ENCODE results near the gene PAPSS2.

PAPSS2 gene

DNA sequence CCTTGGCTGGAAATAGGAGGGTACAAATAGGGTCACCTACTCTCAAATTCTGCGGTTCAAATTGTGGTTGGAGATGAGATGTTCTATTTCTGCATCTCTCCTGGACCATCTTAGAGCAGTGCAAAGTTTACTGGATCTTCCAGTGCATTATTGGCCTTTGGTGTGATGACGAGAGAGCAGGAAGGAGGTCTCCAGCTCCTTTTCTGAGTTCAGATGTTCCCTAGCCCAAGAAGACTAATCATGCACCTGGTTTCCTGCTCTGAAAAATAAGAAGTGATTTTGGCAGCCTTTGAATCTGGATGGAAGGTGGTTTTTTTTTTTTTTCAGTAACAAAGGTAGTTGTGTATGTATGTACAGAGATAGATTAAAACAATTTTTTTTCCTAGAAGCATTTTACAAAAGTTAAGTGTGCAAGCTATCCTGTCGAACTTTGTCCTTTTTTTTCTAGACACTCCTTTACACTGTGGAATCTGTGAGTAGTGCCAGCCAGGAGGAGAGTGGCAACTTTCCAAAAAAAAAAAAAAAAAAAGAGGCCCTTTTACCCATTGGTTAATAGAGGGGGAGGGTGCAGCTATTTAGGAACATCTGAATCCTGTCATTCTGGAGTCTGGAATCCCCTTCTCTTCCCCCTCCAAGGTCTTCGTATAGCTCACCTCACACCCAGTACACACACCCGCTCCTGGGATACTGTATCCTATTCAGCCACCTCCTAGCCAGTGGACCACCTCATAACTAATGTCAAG lies 26.3 kb downstream of the PAPSS2 start:
- H3K9me3 ChIP-seq (ENCODE audit: severe bottlenecking): no peaks in the 10 kb centered on the region
- H3K4me3 ChIP-seq (ENCODE audit: low read depth, low read length): no peak overlapping the region
- H3K27me3 ChIP-seq (ENCODE audit: insufficient read depth, low read depth, severe bottlenecking): no peaks in the 10 kb centered on the region
- DNase-seq: no peak
- TF ChIP-seq, protein P1, sequence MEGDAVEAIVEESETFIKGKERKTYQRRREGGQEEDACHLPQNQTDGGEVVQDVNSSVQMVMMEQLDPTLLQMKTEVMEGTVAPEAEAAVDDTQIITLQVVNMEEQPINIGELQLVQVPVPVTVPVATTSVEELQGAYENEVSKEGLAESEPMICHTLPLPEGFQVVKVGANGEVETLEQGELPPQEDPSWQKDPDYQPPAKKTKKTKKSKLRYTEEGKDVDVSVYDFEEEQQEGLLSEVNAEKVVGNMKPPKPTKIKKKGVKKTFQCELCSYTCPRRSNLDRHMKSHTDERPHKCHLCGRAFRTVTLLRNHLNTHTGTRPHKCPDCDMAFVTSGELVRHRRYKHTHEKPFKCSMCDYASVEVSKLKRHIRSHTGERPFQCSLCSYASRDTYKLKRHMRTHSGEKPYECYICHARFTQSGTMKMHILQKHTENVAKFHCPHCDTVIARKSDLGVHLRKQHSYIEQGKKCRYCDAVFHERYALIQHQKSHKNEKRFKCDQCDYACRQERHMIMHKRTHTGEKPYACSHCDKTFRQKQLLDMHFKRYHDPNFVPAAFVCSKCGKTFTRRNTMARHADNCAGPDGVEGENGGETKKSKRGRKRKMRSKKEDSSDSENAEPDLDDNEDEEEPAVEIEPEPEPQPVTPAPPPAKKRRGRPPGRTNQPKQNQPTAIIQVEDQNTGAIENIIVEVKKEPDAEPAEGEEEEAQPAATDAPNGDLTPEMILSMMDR (IDR thresholded peaks at IDR 0.05; ENCODE audit: low read depth, low read length): no peak
- no peaks in the 10 kb centered on the region for H3K36me3 ChIP-seq
- no peak overlapping the region for H3K27ac ChIP-seq

DNA sequence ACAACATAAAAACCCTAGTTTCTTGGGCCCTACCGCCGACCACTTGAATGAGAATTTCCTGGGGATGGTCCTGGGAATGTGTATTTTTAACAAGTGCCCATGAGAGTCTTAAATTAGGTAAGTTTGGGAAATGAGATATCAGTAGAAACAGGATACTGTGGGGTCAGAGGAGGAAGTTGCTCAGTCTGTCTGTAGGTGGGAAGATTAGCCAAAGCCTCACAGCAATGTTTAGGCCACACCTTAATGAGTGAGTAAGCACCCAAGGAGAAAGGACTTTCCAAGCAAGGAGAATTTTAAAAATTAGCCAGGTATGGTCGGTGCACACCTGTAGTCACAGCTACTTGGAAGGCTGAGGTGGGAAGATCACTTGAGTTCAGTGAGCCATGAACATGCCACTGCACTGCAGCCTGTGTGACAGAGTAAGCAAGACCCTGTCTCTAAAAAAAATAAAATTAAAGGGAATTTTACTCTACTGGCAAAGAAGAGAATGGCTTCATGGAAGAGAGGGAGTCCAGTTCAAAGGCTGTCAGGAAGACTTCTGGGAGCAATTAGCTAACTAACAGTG lies 31.9 kb downstream of the PAPSS2 start:
- no peaks in the 10 kb centered on the region for H3K36me3 ChIP-seq
- H3K4me3 ChIP-seq (ENCODE audit: low read depth, low read length): no peak overlapping the region
- no peaks in the 10 kb centered on the region for H3K9me3 ChIP-seq (ENCODE audit: severe bottlenecking)
- no peak for DNase-seq
- TF ChIP-seq, protein P1 (IDR thresholded peaks at IDR 0.05; ENCODE audit: low read depth, low read length): no peak
- no peak overlapping the region for H3K27ac ChIP-seq
- no peaks in the 10 kb centered on the region for H3K27me3 ChIP-seq (ENCODE audit: insufficient read depth, low read depth, severe bottlenecking)

DNA sequence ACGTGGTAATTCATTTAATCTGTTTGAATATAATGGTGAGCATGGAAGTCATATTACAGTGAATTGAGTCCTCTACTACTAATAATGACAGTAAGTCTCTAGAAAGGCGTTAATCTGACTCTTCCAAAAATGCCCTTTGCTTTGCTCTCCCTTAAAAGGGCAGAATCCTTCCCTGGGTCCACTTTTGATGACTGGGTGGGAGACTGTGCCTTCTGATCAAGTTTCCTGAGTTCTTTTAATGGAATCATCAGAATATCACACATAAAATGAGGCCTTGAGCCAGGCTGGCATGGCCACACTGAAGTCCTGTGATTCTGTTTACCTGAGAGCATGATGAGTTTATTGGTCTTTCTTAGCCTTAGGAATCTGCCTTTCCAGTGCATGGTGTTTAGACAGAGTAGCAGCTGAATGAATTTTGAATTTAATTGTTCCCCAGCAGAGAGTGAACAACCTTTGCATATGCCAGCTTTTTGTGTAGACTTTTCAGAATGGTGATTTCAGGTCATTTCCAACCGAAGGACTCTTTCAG lies 33.3 kb downstream of the PAPSS2 start:
- no peak overlapping the region for H3K4me3 ChIP-seq (ENCODE audit: low read depth, low read length)
- H3K36me3 ChIP-seq: no peaks in the 10 kb centered on the region
- no peak for DNase-seq
- TF ChIP-seq, protein P1 (IDR thresholded peaks at IDR 0.05; ENCODE audit: low read depth, low read length): no peak
- no peaks in the 10 kb centered on the region for H3K27me3 ChIP-seq (ENCODE audit: insufficient read depth, low read depth, severe bottlenecking)
- no peak overlapping the region for H3K27ac ChIP-seq
- H3K9me3 ChIP-seq (ENCODE audit: severe bottlenecking): no peaks in the 10 kb centered on the region

DNA sequence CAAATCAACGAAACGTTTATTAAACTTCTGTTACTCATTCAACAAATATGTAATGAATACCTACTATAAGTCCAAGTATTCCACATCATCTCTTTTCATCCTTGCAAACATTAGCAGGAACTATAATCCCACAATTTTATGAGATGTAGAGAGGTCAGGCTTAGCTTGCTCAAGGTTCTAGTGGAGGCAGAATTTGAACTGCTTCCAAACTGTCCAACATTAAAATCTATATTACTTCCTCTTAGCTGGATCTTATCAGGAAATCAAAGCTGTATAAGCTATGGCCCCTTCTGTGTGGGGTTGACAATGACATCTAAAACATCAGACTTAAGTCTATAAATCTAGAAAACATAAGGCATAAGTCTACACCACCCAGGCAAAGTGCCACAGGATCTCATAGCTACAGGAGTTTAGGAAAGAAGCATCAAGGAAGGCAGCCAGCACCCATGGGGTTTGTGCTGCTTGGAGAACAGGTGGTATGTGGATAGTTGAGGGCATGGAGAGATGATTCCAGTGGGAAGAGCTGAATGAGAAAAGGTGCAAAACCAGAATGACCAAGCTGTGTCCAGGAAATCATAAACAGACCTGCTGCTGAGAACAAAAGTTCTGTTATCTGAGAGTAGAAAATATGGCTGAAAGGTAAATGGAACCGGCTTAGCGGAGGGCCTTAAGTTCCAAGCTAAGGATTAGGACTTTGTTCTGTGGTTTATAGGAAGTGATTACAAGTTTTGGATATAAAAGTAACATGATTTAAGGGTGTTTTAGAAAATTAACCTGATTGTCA lies 34.5 kb downstream of the PAPSS2 start:
- Histone ChIP-seq H3K36me3 (no peaks in the 10 kb centered on the region), H3K9me3 (ENCODE audit: severe bottlenecking) (no peaks in the 10 kb centered on the region), H3K27me3 (ENCODE audit: insufficient read depth, low read depth, severe bottlenecking) (no peaks in the 10 kb centered on the region), H3K4me3 (ENCODE audit: low read depth, low read length) (no peak overlapping the region), H3K27ac (no peak overlapping the region)
- no peak for DNase-seq
- TF ChIP-seq, protein P1 (IDR thresholded peaks at IDR 0.05; ENCODE audit: low read depth, low read length): no peak

DNA sequence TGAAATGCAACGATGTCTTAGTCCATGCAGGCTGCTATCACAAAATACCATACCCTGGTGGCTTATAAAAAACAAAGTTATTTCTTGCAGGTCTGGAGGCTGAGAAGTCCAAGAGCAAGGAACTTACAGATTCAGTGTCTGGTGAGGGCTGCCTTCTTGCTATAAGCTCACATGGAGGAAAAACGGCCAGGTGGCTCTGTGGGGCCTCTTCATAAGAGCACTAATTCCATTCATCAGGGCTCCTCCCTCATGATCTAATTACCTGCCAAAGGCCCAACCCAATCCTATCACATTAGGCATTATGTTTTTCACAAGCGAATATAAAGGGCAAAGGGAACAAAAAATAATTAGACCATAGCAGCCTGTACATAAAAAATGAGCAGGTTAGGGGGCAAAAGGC lies 35.4 kb downstream of the PAPSS2 start:
- no peaks in the 10 kb centered on the region for H3K36me3 ChIP-seq
- no peak overlapping the region for H3K27ac ChIP-seq
- H3K4me3 ChIP-seq (ENCODE audit: low read depth, low read length): no peak overlapping the region
- H3K9me3 ChIP-seq (ENCODE audit: severe bottlenecking): no peaks in the 10 kb centered on the region
- TF ChIP-seq, protein P1 (IDR thresholded peaks at IDR 0.05; ENCODE audit: low read depth, low read length): no peak
- no peaks in the 10 kb centered on the region for H3K27me3 ChIP-seq (ENCODE audit: insufficient read depth, low read depth, severe bottlenecking)
- no peak for DNase-seq

All from WERI-Rb-1 (cell line).